Suppressor macrophage (primary cell): ENCODE data around the gene GRIP1.

Source experiments
- DNase-seq, 4 experiments: peaks; one replicate each; pipeline ENCODE4 v3.0.0-alpha.2; 2020 to 2022

The GRIP1 gene

GRCh38 chr12:66375560-66375959 is 303.3 kb downstream of the GRIP1 start:
- DNase-seq: no peak

DNA sequence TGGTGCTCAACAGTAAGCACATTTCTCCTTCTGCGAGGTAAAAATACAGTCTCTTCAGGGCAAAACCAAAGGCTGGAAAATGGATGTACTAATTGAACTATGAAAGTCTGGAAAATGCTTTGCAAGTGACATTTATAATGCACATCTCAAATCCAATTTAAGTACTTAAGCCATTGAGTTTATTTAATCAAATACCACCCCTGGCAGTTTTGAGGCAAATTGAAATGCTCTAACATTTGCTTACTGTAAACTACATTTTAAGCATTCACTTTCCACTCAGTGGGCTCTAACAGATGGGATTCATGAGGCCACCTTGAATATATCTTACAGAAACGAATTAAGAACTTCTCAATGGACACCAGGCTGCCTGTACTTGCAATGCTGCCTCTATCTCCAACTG is 306.9 kb downstream of the GRIP1 start:
- no peak for DNase-seq

DNA sequence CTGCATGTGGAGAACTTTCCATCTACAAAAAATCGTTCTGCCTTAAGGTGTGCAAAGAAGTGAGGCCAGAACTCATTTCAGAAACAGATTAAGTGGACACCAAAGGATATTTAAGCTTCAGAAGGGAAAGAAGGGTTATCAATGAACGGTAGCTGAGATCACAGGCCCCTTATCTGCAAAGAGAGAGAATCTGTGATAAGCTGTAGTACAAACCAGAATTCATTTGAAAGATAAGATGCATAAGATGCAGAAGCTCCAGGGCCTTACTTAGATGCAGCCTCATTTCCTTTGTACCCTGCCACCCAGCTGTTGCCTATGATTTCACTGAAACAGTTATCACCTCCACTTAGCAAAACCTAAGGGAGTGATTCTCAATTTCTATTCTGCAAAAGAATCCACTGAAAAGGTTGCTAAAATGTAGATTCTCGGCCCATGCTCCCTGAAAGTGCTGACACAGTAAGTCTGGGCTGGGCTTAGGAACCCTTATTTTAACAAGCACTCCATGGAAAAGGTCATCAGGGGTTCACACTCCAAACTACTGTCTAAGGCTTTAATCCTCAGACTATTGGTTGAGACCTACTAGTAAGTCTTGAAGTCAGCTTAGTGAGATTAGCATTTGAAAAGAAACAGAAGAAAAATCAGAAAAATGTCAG is 311.7 kb downstream of the GRIP1 start:
- DNase-seq: no peak

- peak; percentile 38 to 76 (median 62) for DNase-seq
These were observed 313.0 kb downstream of the GRIP1 start for GRCh38 chr12:66365718-66366490.

GRCh38 chr12:66361703-66362102 is 317.2 kb downstream of the GRIP1 start:
- DNase-seq: peak in 3 of 4 experiments; percentile 18 to 43 (median 31)

GRCh38 chr12:66359300-66359699 is 319.6 kb downstream of the GRIP1 start:
- no peak for DNase-seq

- DNase-seq: no peak
These were observed 324.6 kb downstream of the GRIP1 start for GRCh38 chr12:66354291-66354690.

- no peak for DNase-seq
These were observed 326.0 kb downstream of the GRIP1 start for GRCh38 chr12:66352899-66353298.

GRCh38 chr12:66352197-66352596 is 326.7 kb downstream of the GRIP1 start:
- peak; percentile 64 to 78 (median 69) for DNase-seq

- DNase-seq: no peak
These were observed 327.6 kb downstream of the GRIP1 start for GRCh38 chr12:66351301-66351700.

- no peak for DNase-seq
These were observed 332.9 kb downstream of the GRIP1 start for GRCh38 chr12:66345956-66346355.

DNA sequence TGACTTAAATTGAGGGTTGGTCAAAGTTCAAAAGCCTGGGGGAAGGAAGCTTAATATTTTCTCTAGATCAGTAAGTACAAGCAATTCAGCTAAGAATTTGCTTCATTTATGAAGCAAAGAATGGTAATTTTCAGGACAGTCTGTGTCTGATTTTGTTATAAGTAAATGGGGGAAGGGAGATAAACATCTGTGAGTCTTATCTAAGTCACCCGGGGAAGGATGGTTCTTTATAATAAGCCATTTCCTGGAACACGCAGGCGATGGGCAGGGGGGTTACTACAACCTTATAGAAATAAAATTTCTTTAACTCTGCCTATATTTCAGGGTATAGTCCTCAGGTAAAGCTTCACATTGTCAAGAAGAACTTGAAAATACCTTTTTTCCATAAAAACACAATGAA is 333.7 kb downstream of the GRIP1 start:
- no peak for DNase-seq

DNA sequence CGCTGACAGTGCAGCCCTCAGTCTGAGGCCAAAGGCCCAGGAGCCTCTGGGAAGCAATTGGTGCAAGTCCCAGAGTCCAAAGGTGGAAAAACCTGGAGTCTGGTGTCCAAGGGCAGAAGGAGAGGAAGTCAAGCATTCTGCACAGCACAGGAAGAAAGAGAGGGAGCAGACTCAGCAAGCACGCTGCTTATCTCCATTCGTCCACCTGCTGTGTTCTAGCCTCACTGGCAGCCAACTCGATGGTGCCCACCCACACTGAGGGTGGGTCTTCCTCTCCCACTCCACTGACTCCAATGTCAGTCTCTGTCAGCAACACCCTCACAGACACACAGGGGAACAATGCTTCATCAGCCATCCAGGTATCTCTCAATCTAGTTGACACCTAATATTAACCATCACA is 337.8 kb downstream of the GRIP1 start:
- DNase-seq: no peak

DNA sequence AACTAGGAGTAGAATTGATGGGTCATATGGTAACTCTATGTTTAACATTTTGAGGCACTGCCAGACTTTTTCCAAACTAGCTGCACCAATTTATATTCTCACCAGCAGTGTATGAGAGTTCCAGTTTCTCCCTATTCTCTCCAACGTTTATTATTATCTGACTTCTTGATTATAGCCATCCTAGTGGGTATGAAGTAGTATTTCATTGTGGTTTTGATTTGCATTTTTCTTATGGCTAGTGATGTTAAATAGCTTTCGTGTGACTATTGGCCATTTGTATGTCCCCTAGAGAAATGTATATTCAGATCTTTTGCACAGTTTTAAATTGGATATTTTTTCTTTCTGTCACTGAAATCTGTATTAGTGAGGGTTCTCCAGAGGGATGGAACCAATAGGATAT is 338.7 kb downstream of the GRIP1 start:
- DNase-seq: no peak

GRCh38 chr12:66337381-66338010 is 341.4 kb downstream of the GRIP1 start:
- DNase-seq: no peak

- DNase-seq: no peak
These were observed 343.1 kb downstream of the GRIP1 start for GRCh38 chr12:66335746-66336145.

DNA sequence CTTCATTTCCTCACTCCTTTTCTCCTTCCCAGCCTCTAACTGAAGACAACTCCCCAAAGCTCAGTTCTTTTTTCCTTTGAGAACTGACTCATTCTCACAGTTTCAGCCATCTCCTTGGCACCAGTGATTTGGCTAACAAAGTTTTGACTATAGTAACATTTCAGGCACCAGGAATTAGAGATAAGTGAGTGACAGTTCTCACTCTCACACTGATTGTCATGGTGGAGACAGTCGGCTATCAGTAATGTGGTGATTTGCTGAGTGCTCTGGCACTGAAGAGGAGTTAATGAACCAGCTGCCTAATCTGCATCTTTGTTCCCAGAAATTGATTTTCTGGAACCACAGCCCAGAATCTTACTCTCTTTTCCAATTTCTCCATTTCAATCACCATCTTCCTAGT is 347.1 kb downstream of the GRIP1 start:
- DNase-seq: no peak

GRCh38 chr12:66331016-66331415 is 347.9 kb downstream of the GRIP1 start:
- DNase-seq: no peak

DNA sequence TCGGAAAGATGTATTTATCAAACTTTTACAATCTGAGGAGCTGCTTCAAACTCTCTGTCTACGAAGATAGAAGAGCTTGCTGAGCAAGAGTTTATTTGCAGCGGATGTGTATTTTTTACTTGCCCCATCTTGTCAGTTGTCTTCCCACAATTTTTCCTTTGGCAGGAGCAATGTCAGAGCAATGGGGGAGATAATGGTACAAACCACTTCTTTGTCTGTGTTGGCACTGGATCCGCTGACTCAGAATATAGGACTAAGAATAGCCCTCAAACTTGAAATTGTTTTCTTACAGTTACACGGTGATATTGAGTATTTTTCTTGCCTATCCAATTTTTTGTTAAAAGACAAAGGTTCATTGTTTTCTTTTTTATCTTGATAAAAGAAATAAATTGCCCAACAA is 348.9 kb downstream of the GRIP1 start:
- DNase-seq: no peak

DNA sequence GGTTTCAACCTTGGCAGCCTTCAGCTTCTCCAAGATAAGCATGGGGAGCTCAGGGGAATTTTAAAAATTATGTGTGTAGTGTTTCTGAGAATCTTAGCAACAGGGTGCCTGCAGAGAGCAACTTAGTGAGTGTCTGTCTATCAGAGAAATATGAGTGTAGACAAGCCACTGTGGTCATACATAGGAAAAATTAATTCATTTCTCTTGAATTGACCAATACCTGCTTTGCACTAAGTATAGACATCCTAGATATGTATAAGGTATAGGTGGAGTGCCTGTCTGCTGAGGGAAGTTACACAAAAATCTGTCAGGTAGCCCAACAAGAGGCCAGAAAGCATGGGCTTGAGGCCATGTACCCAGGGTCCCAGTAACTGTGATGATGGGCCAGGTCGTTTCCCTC is 355.9 kb downstream of the GRIP1 start:
- DNase-seq: no peak

- DNase-seq: peak; percentile 39 to 90 (median 74)
These were observed 357.4 kb downstream of the GRIP1 start for GRCh38 chr12:66321435-66321834.

- DNase-seq: peak; percentile 12 to 50 (median 38)
These were observed 357.9 kb downstream of the GRIP1 start for GRCh38 chr12:66320996-66321395.

DNA sequence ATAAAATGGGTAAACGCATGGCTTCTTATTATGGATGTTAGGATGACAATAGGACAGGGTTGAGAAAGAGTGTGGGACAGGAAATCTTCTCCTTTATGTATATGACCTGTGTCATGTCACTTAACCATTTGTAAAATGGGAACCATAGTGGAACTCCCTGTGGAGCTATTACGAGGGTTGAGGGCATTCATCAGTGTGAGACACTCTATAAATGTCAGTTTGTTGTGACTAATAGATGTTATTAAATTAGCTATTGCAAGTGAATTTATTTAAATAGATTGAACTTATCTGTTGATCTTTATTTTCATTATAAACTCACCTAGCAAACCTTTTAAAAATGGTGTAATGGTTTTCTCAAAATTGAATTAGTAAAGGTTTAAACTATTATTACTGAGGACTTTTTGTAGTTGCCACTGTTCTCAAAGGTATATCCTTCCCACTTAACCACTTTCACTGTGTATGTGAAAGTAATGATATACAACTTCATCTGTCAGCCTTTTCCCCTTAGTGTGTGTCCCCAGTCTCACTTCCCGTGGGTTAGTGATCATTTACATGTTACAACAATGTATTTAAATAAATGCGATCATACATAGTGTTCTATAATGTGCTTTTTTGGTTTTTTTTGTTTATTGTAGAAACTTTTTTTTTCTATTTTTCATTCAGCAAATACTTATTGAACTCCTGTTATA is 359.5 kb downstream of the GRIP1 start:
- DNase-seq: no peak
